GM12865 (cell line): Measurements from ENCODE around the gene RASA3.

ENCODE experiments used
- DNase-seq: peaks from one replicate; pipeline ENCODE4 v3.0.0; 2010; ENCODE audit warnings: low read depth
- H3K4me3 ChIP-seq: 2 replicates; pipeline ENCODE4 v1.5.1; 2011; ENCODE audit warnings: mild to moderate bottlenecking, low read depth, low read length, control low read depth
- TF ChIP-seq, protein P1 (sequence below): IDR thresholded peaks from 2 replicates; pipeline ENCODE4 v1.5.1; 2011; ENCODE audit warnings: low read length, control low read depth, low read depth, inconsistent platforms; ENCODE audit not compliant: insufficient read depth; ENCODE audit errors: missing control alignments

RASA3 gene

DNA sequence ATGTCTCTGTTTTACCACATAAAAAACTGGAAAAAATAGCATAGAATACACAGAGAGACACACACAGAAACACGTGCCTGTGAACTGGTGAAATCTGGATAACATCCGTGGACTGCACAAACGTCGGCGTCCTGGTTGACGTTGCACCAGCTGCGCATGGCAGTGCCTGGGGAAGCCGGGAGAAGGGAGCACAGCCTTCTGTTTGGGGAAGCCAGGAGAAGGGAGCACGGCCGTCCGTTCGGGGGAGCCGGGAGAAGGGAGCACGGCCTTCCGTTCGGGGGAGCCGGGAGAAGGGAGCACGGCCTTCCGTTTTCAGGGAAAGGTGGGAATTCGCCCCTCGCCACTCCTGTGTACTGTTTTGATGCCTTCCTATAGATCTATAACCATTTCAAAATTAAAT lies 94.7 kb downstream of the RASA3 start:
- no peak overlapping the region for H3K4me3 ChIP-seq
- DNase-seq, result no peak
- TF ChIP-seq, protein P1, sequence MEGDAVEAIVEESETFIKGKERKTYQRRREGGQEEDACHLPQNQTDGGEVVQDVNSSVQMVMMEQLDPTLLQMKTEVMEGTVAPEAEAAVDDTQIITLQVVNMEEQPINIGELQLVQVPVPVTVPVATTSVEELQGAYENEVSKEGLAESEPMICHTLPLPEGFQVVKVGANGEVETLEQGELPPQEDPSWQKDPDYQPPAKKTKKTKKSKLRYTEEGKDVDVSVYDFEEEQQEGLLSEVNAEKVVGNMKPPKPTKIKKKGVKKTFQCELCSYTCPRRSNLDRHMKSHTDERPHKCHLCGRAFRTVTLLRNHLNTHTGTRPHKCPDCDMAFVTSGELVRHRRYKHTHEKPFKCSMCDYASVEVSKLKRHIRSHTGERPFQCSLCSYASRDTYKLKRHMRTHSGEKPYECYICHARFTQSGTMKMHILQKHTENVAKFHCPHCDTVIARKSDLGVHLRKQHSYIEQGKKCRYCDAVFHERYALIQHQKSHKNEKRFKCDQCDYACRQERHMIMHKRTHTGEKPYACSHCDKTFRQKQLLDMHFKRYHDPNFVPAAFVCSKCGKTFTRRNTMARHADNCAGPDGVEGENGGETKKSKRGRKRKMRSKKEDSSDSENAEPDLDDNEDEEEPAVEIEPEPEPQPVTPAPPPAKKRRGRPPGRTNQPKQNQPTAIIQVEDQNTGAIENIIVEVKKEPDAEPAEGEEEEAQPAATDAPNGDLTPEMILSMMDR, result no peak

DNA sequence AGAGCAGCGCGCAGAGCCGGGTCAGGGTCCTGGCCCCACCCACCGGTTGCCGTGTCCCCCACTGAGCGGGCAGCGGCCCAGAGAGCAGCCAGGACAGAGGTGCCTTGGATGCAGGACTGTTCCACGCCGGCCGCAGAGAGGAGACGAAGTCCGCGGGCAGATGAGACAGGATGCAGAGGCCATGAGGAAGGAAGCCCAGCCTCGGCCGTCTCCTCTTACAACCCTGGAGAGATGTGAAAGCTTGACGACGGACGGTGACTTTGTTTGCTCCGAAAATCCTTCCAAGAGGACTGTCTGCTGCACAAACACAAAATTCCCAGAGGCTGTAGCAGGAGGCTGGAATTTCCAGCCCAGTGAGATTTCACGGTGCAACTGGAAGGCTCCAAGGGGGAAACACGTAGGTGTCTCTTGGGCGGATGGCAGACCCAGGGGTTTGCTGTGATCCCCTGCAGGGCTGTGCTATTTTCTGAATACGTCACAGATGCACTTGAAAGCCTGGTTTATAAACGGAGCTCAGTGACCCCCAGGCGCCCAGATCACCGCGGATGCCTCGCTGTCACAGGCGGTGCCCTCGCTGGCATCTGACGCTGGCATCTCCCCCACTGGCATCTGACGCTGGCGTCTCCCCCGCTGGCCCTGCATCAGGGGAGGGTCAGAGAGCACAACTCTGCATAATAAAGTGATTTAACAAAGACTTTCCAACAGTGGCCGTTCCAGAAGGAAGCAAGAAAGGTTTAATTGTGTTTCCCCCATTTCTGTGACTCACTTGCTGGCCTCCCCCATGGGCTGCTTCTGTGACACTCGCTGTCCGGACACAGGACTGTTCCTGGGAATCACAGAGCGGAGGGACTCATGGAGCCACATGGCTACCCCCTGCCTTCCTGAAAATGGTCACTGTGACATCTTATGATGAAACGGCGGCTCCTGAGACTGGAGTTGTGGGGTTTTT lies 96.6 kb downstream of the RASA3 start:
- TF ChIP-seq, protein P1, result no peak
- H3K4me3 ChIP-seq, result no peak overlapping the region
- no peak for DNase-seq

DNA sequence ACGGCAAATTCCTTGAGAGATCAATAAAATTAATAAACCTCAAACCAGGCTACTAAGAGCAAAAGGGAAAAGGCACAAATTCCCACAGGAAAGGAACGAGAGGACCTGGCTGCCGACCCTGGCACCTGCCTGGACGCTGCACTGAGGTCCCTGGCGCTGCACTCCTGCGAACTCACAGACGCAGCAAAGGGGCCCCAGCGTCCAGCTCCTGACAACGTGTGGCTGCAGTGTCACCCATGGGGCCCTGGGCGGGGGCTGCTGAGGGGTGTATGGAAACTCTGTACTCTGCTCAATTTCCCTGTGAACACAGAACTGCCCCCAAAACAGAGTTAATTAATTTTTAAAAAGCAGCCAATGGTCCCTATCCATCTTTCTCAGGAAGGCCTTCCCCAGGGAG lies 97.2 kb downstream of the RASA3 start:
- DNase-seq, result no peak
- TF ChIP-seq, protein P1, result no peak
- H3K4me3 ChIP-seq, result no peak overlapping the region

DNA sequence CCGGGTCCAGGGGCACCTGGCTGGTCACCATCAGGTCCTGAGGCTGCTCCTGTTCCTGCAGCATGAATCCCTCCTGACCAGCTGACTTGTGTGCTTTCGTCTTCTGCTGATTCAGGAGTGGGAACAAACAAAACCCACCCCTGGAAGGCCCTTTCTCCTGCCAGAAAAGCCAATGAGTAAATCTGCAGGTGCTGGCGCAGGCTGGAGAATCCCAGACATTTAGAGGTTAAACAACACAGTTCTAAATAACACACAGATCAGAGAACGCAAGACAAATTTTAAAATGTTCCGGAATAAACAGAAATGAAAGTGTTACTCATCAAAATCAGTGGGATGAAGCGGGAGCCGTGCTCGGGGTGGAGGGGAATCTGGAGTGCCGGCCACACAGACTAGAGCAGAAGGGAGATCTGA lies 97.9 kb downstream of the RASA3 start:
- TF ChIP-seq, protein P1, result no peak
- DNase-seq, result no peak
- no peak overlapping the region for H3K4me3 ChIP-seq

DNA sequence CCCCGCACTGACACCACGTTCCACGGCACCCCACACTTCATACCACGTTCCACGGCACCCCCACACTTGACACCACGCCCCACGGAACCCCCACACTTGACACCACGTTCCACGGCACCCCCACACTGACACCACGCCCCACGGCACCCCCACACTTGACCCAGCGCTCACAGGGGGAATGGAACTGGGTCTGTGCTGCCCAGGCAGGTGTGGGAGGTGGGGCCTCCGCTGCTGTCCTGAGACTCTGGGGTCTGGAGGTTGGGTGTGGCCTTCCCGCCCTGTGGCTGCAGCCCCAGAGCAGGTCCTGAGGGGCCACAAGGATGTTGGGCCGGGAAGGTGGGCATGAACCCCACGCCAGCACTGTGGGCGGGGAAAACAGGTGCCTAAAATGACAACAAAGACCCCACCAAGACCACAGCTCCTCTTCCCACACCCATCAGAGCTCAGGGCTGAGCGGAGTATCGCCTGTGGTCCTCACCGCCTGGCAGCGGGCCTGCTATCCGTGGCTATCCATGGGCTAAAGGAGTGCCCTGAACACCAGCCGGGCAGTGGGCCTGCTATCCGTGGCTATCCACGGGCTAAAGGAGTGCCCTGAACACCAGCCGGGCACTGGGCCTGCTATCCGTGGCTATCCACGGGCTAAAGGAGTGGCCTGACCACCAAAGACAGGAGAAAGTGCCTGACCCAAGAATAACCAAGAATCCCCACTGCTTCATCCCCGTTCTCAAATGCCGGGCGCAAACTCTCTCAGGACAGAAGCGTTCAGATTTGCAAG lies 98.7 kb downstream of the RASA3 start:
- DNase-seq, result no peak
- TF ChIP-seq, protein P1, result no peak
- H3K4me3 ChIP-seq, result no peak overlapping the region

DNA sequence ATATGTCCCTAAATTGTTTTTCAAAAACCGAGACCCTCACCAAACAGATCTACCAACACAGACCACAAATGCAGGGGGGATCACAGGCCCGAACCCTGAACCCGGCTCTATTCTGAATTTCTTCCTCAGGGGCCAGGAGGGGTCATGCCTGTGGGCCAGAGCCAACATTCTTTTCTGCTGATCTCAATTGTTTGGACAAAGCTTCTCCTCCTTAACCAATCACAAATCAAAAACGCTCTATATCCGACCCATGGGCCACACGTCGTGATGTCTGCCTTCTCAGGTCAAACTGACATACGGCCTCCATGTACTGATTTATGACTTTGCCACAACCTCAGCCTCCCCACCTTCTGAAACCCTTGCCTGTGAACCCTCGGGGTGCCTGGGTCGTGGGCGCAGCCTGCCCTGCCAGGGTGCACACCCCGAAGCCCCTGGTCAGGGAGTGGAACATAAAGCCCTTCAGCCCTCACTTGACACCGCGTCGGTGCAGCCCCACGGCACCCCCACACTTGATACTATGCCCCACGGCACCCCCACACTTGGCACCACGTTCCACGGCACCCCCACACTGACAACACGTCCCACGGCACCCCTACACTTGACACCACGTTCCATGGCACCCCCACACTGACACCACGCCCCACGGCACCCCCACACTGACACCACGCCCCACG lies 100.2 kb downstream of the RASA3 start:
- TF ChIP-seq, protein P1, result no peak
- H3K4me3 ChIP-seq, result no peak overlapping the region
- no peak for DNase-seq
